Nephron progenitor cell (in vitro differentiated cells): ENCODE measurements around the gene MND1.

ENCODE experiments used
- DNase-seq: peaks from one replicate; pipeline ENCODE4 v3.0.0; 2021
- H3K27ac Mint-ChIP-seq: 2 replicates; pipeline ENCODE4 v1.8.0; 2021; ENCODE audit warnings: mild to moderate bottlenecking, moderate library complexity, mixed read lengths
- H3K27me3 Mint-ChIP-seq: 2 replicates; pipeline ENCODE4 v1.8.0; 2021; ENCODE audit warnings: mild to moderate bottlenecking, low read depth, mixed read lengths; ENCODE audit not compliant: poor library complexity
- H3K36me3 Mint-ChIP-seq: 2 replicates; pipeline ENCODE4 v1.8.0; 2021; ENCODE audit warnings: low read depth, mixed read lengths
- H3K4me1 Mint-ChIP-seq: 2 replicates; pipeline ENCODE4 v1.8.0; 2021; ENCODE audit warnings: mixed read lengths
- H3K4me3 Mint-ChIP-seq: 2 replicates; pipeline ENCODE4 v1.8.0; 2021; ENCODE audit warnings: mild to moderate bottlenecking, moderate library complexity, mixed read lengths
- H3K9me3 Mint-ChIP-seq: 2 replicates; pipeline ENCODE4 v1.8.0; 2021; ENCODE audit warnings: mild to moderate bottlenecking, moderate library complexity, mixed read lengths
- TF ChIP-seq, protein P1 (sequence below): fragments of 200-600 bp; sonication (generic); IDR thresholded peaks from 2 replicates; pipeline ENCODE4 v1.5.0; 2021; ENCODE audit warnings: antibody characterized with exemption

Gene MND1

DNA sequence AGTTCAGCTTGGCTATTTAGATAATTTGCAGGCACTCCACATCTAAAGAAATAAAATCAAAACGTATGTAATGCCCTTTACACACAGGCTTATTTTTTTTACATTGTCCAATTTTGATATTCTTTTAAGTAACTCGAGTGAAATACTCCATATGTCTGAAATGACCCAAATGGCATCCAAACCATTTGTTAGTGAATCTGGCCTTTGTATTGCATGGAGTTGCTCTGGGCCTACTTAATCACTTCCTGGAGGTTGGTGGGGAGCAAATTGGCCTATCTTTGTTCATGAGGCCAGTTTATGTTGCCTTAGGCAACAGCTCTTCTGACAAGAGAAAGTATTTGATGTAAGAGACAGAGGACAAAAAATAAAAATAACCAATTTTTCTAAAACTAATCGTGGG is 74.1 kb downstream of the MND1 start:
- H3K4me3 Mint-ChIP-seq = no peak overlapping the region
- H3K9me3 Mint-ChIP-seq = no peaks in the 10 kb centered on the region

DNA sequence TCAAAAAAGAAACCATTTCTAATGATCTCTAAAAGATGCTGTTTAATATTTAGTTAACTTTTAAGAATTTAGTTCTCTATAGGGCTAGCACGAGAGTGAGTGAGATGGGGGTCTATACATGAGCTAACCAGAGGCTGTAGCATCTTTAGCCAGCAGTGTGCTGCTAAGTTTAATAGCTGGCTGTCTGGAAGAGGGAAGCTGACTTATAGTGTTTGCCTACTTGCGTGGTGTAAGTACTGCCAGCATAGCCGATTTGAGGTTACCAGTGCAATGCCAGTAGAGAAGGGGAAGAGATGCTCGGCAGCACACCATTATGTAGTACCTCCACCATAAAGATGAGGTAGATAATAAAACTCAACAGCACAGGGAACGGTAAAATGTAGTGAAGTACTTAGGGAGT is 74.5 kb downstream of the MND1 start:
- Mint-ChIP-seq H3K27ac (peak overlapping the region; percentile 36), H3K36me3 (peaks cover 6% of the 10 kb centered on the region), H3K4me3 (no peak overlapping the region), H3K27me3 (no peaks in the 10 kb centered on the region), H3K4me1 (peaks cover 14% of the 10 kb centered on the region), H3K9me3 (no peaks in the 10 kb centered on the region)
- TF ChIP-seq, protein P1, sequence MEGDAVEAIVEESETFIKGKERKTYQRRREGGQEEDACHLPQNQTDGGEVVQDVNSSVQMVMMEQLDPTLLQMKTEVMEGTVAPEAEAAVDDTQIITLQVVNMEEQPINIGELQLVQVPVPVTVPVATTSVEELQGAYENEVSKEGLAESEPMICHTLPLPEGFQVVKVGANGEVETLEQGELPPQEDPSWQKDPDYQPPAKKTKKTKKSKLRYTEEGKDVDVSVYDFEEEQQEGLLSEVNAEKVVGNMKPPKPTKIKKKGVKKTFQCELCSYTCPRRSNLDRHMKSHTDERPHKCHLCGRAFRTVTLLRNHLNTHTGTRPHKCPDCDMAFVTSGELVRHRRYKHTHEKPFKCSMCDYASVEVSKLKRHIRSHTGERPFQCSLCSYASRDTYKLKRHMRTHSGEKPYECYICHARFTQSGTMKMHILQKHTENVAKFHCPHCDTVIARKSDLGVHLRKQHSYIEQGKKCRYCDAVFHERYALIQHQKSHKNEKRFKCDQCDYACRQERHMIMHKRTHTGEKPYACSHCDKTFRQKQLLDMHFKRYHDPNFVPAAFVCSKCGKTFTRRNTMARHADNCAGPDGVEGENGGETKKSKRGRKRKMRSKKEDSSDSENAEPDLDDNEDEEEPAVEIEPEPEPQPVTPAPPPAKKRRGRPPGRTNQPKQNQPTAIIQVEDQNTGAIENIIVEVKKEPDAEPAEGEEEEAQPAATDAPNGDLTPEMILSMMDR = no peak
- no peak for DNase-seq

More for the DNA sequence above, 74.1 kb downstream of the MND1 start:
- TF ChIP-seq, protein P1 = no peak
- DNase-seq = no peak
- Mint-ChIP-seq H3K4me1 (peaks cover 19% of the 10 kb centered on the region), H3K27ac (peak overlapping the region; percentile 84), H3K27me3 (no peaks in the 10 kb centered on the region), H3K36me3 (peaks cover 11% of the 10 kb centered on the region)

DNA sequence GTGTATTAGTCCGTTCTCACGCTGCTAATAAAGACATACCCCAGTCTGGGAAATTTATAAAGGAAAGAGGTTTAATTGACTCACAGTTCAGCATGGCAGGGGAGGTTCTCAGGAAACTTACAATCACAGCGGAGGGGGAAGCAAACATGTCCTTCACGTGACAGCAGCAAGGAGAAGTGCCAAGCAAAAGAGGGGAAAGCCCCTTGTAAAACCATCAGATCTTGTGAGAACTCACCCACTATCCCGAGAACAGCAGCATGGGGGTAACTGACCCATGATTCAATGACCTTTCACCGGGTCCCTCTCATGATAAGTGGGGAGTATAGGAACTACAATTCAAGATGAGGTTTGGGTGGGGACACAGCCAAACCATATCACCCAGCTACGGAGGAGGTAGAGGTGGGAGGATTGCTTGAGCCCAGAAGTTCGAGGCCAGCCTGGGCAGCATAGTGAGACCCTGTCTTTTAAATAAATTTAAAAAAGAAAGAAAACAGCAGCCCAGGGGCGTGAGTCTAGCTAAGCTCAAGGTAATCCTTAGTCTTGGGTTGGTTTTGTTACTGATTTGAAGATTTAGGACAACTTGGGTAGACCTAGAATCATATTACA is 75.3 kb downstream of the MND1 start:
- Mint-ChIP-seq H3K4me1 (peaks cover 13% of the 10 kb centered on the region), H3K4me3 (no peak overlapping the region), H3K36me3 (peaks cover 6% of the 10 kb centered on the region), H3K27ac (peak overlapping the region; percentile 54), H3K9me3 (no peaks in the 10 kb centered on the region), H3K27me3 (no peaks in the 10 kb centered on the region)
- no peak for DNase-seq
- TF ChIP-seq, protein P1 = no peak

DNA sequence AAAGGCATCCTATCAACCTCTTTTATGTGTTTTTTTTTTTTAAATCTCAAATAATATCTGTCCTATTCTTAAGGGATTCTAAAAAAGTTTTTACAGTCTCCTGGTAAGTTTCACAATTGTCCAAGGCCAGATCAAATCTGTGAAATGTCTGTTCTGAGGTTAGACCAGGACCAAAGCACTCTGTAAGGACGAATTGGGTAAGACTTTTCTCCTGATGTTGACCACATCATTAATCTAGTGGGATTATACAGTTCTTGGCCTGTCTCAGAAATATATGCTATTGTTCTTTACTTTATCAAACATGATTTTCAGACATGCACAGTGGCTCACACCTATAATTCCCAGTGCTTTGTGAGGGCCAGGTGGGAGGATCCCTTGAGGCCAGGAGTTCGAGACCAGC is 75.9 kb downstream of the MND1 start:
- TF ChIP-seq, protein P1 = no peak
- Mint-ChIP-seq H3K9me3 (no peaks in the 10 kb centered on the region), H3K4me1 (peaks cover 13% of the 10 kb centered on the region), H3K36me3 (peaks cover 6% of the 10 kb centered on the region), H3K4me3 (no peak overlapping the region), H3K27me3 (no peaks in the 10 kb centered on the region), H3K27ac (peak overlapping the region; percentile 17)
- no peak for DNase-seq

DNA sequence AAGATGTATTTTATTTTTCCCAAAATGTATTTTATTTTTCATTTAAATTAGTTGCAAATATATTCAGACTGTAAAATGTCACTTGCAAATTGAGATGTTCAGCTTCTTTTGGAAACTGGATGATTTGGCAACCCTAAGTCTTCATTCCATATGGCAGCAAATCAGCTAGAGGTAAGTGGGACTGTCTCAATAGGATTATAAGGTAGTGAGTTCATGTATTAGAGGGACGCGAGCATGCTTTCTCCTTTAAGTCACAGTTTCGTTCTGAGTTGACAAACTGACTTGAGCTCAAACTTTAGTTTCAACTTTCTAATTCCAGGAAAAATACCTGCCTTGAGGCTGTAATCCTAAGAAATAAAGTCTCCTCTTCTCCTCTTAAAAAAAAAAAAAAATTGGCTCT is 77.5 kb downstream of the MND1 start:
- Mint-ChIP-seq H3K27me3 (no peaks in the 10 kb centered on the region), H3K4me1 (peaks cover 13% of the 10 kb centered on the region), H3K4me3 (no peak overlapping the region), H3K27ac (no peak overlapping the region), H3K9me3 (no peaks in the 10 kb centered on the region), H3K36me3 (peaks cover 6% of the 10 kb centered on the region)
- DNase-seq = no peak
- TF ChIP-seq, protein P1 = no peak

DNA sequence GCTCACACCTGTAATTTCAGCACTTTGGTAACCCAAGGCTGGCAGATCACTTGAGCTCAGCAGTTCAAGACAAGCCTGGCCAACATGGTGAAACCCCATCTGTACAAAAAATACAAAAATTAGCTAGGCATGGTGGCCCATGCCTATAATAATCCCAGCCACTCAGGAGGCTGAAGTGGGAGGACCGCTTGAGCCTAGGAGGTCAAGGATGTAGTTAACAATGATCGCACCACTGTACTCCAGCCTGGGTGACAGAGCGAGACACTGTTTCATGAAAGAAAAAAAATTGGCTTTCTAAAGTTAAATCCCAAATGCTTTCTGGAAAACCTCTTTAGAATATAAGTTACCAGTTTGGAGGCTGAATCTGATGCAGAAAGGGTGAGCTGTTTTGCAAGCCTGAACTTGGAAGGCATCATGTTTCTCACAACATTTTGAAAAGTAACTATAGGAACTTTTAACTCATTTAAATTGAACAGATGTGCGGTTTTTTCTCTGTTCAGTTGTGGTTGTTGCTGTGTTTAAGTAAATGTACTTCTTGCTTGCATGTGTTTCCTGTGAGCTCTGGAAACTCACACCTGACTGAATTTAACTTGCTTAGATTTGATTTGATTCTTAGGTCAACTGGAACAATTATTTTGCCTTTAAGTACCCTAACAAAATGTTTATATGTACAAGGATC is 81.9 kb downstream of the MND1 start:
- no peaks in the 10 kb centered on the region for H3K27me3 Mint-ChIP-seq
- no peak overlapping the region for H3K27ac Mint-ChIP-seq
- no peaks in the 10 kb centered on the region for H3K9me3 Mint-ChIP-seq
- DNase-seq = no peak
- no peaks in the 10 kb centered on the region for H3K36me3 Mint-ChIP-seq
- TF ChIP-seq, protein P1 = no peak
- no peak overlapping the region for H3K4me3 Mint-ChIP-seq
- H3K4me1 Mint-ChIP-seq = peaks cover 10% of the 10 kb centered on the region
